Astrocyte (in vitro differentiated cells and primary cell): ENCODE measurements around the gene RBM19. TPM values are rescaled to one million over a fixed set of nuclear protein-coding genes. Genes with fewer than 3 reads are reported as not detected.

Experiments used
- DNase-seq: peaks from one replicate; pipeline ENCODE4 v3.0.0-alpha.2; 2010; ENCODE audit warnings: low read depth
- FAIRE-seq: peaks from 2 replicates; lab custom pipeline; 2011; peaks lifted over from hg19 to GRCh38; lab: Jason Lieb, UNC
- H2AFZ ChIP-seq: 2 replicates; pipeline ENCODE4 v1.6.0; 2012; ENCODE audit warnings: low read depth, low read length, inconsistent platforms
- H3K27ac ChIP-seq: 2 replicates; pipeline ENCODE4 v1.5.1; 2011; ENCODE audit warnings: low read depth, low read length, inconsistent platforms
- H3K27me3 ChIP-seq: 2 replicates; pipeline ENCODE4 v1.6.0; 2011; ENCODE audit warnings: low read length, inconsistent platforms; ENCODE audit not compliant: insufficient read depth
- H3K36me3 ChIP-seq: 2 replicates; pipeline ENCODE4 v1.5.1; 2011; ENCODE audit warnings: low read length, inconsistent platforms; ENCODE audit not compliant: insufficient read depth
- H3K4me1 ChIP-seq: 2 replicates; pipeline ENCODE4 v1.5.1; 2011; ENCODE audit warnings: low read length, inconsistent platforms; ENCODE audit not compliant: insufficient read depth
- H3K4me2 ChIP-seq: 2 replicates; pipeline ENCODE4 v1.6.0; 2012; ENCODE audit warnings: low read length, inconsistent platforms
- H3K4me3 ChIP-seq: 2 replicates; pipeline ENCODE4 v1.5.1; 2011; ENCODE audit warnings: low read depth, mild to moderate bottlenecking, low read length, inconsistent platforms; ENCODE audit not compliant: insufficient read depth
- H3K79me2 ChIP-seq: 2 replicates; pipeline ENCODE4 v1.6.0; 2012; ENCODE audit warnings: mild to moderate bottlenecking, low read length, inconsistent platforms; ENCODE audit not compliant: insufficient read depth
- H3K9ac ChIP-seq: 2 replicates; pipeline ENCODE4 v1.6.0; 2012; ENCODE audit warnings: mild to moderate bottlenecking, low read length, inconsistent platforms
- H3K9me3 ChIP-seq: 2 replicates; pipeline ENCODE4 v1.5.1; 2012; ENCODE audit warnings: low read depth, mild to moderate bottlenecking, low read length, inconsistent platforms; ENCODE audit not compliant: insufficient read depth
- H4K20me1 ChIP-seq: 2 replicates; pipeline ENCODE4 v1.6.0; 2012; ENCODE audit warnings: low read length, inconsistent platforms; ENCODE audit not compliant: insufficient read depth
- H3K27ac Mint-ChIP-seq: one replicate; pipeline ENCODE4 v1.8.0; 2021; ENCODE audit warnings: mild to moderate bottlenecking, mixed read lengths; ENCODE audit not compliant: unreplicated experiment
- H3K27me3 Mint-ChIP-seq: one replicate; pipeline ENCODE4 v1.8.0; 2021; ENCODE audit warnings: low read depth, mixed read lengths; ENCODE audit not compliant: unreplicated experiment
- H3K36me3 Mint-ChIP-seq: one replicate; pipeline ENCODE4 v1.8.0; 2021; ENCODE audit warnings: low read depth, mixed read lengths; ENCODE audit not compliant: unreplicated experiment
- H3K4me1 Mint-ChIP-seq: one replicate; pipeline ENCODE4 v1.8.0; 2021; ENCODE audit warnings: low read depth, mixed read lengths; ENCODE audit not compliant: unreplicated experiment
- H3K4me3 Mint-ChIP-seq: one replicate; pipeline ENCODE4 v1.8.0; 2021; ENCODE audit warnings: mild to moderate bottlenecking, moderate library complexity, mixed read lengths; ENCODE audit not compliant: unreplicated experiment
- H3K9me3 Mint-ChIP-seq: one replicate; pipeline ENCODE4 v1.8.0; 2021; ENCODE audit warnings: mild to moderate bottlenecking, mixed read lengths; ENCODE audit not compliant: unreplicated experiment
- CTCF ChIP-seq: IDR thresholded peaks from 2 replicates; pipeline ENCODE4 v1.5.1; 2011; ENCODE audit warnings: low read depth, mild to moderate bottlenecking, inconsistent platforms, low read length, moderate library complexity; ENCODE audit not compliant: insufficient read depth
- EZH2 ChIP-seq: IDR thresholded peaks from 2 replicates; pipeline ENCODE4 v1.6.1; 2012; ENCODE audit warnings: mild to moderate bottlenecking, low read length, inconsistent platforms; ENCODE audit not compliant: insufficient read depth
- total RNA-seq: library from RNA; stranded (reverse); gene quantifications from 2 replicates; pipeline ENCODE4 v1.2.1, GENCODE V29; 2021

RBM19 gene
- total RNA-seq, 1 donor from 2014 or later, result 32.3 TPM

- no peak for FAIRE-seq
- no peak overlapping the region for H2AFZ ChIP-seq
Measured at GRCh38 chr12:113936460-113936859, 29.7 kb downstream of the RBM19 start.

GRCh38 chr12:113935459-113935858 is 30.7 kb downstream of the RBM19 start:
- H3K4me1 Mint-ChIP-seq, result peaks cover 6% of the 10 kb centered on the region
- no peak for TF ChIP-seq EZH2
- no peak for TF ChIP-seq CTCF
- peaks cover 9% of the 10 kb centered on the region for H3K36me3 Mint-ChIP-seq
- Histone ChIP-seq H3K4me3 (no peak overlapping the region), H3K9me3 (no peaks in the 10 kb centered on the region), H3K27ac (no peak overlapping the region), H3K27me3 (no peaks in the 10 kb centered on the region), H3K79me2 (no peaks in the 10 kb centered on the region), H3K4me2 (no peak overlapping the region), H3K36me3 (peaks cover 10% of the 10 kb centered on the region), H3K4me1 (peaks cover 16% of the 10 kb centered on the region), H4K20me1 (peaks cover 7% of the 10 kb centered on the region), H2AFZ (no peak overlapping the region), H3K9ac (no peak overlapping the region)
- H3K9me3 Mint-ChIP-seq, result no peaks in the 10 kb centered on the region
- H3K4me3 Mint-ChIP-seq, result no peak overlapping the region
- DNase-seq (no peak), FAIRE-seq (no peak)
- no peaks in the 10 kb centered on the region for H3K27me3 Mint-ChIP-seq
- no peak overlapping the region for H3K27ac Mint-ChIP-seq

More at GRCh38 chr12:113936460-113936859, 29.7 kb downstream of the RBM19 start:
- no peak overlapping the region for H3K9ac ChIP-seq
- H3K27ac ChIP-seq, result no peak overlapping the region
- peaks cover 4% of the 10 kb centered on the region for H4K20me1 ChIP-seq
- H3K4me1 ChIP-seq, result peaks cover 16% of the 10 kb centered on the region
- Mint-ChIP-seq H3K4me1 (peaks cover 6% of the 10 kb centered on the region), H3K27ac (no peak overlapping the region), H3K36me3 (peaks cover 12% of the 10 kb centered on the region), H3K9me3 (no peaks in the 10 kb centered on the region), H3K4me3 (no peak overlapping the region), H3K27me3 (no peaks in the 10 kb centered on the region)
- H3K9me3 ChIP-seq, result no peaks in the 10 kb centered on the region
- TF ChIP-seq CTCF (no peak), EZH2 (no peak)
- no peak for DNase-seq
- H3K79me2 ChIP-seq, result no peaks in the 10 kb centered on the region
- no peaks in the 10 kb centered on the region for H3K27me3 ChIP-seq
- no peak overlapping the region for H3K4me3 ChIP-seq
- peaks cover 12% of the 10 kb centered on the region for H3K36me3 ChIP-seq
- H3K4me2 ChIP-seq, result no peak overlapping the region

GRCh38 chr12:113934946-113935345 is 31.2 kb downstream of the RBM19 start:
- H3K36me3 ChIP-seq, result peaks cover 7% of the 10 kb centered on the region
- DNase-seq (no peak), FAIRE-seq (no peak)
- Mint-ChIP-seq H3K27ac (no peak overlapping the region), H3K9me3 (no peaks in the 10 kb centered on the region), H3K36me3 (peaks cover 9% of the 10 kb centered on the region), H3K4me1 (peaks cover 6% of the 10 kb centered on the region), H3K27me3 (no peaks in the 10 kb centered on the region), H3K4me3 (no peak overlapping the region)
- H3K4me1 ChIP-seq, result peaks cover 16% of the 10 kb centered on the region
- TF ChIP-seq EZH2, result no peak
- TF ChIP-seq CTCF, result no peak
- no peaks in the 10 kb centered on the region for H3K79me2 ChIP-seq
- H3K9ac ChIP-seq, result no peak overlapping the region
- no peak overlapping the region for H3K4me3 ChIP-seq
- no peak overlapping the region for H3K27ac ChIP-seq
- no peak overlapping the region for H3K4me2 ChIP-seq
- no peak overlapping the region for H2AFZ ChIP-seq
- H4K20me1 ChIP-seq, result peaks cover 7% of the 10 kb centered on the region
- H3K9me3 ChIP-seq, result no peaks in the 10 kb centered on the region
- H3K27me3 ChIP-seq, result no peaks in the 10 kb centered on the region
